ENCODE data around the gene CHAC1. TPM values are rescaled to one million over a fixed set of nuclear protein-coding genes. Genes with fewer than 3 reads are reported as not detected.
A peak's percentile ranks its signal among the peaks of the same experiment; 100 is the strongest.

CHAC1 gene
- total RNA-seq, 2 donors from 2014 or later: 6.8 to 9.0 TPM

- no peaks in the 10 kb centered on the region for H3K9me3 ChIP-seq (ENCODE audit: control insufficient read depth, low read length)
- no peak overlapping the region for H3K27ac ChIP-seq (ENCODE audit: low read depth, low read length)
- H3K36me3 Mint-ChIP-seq (ENCODE audit: low read depth): peaks cover 4% of the 10 kb centered on the region
- no peak overlapping the region for H3K27ac Mint-ChIP-seq
- no peak overlapping the region for H3K4me3 ChIP-seq (ENCODE audit: low read length)
- no peak for DNase-seq
- no peak overlapping the region for H3K4me3 Mint-ChIP-seq
- no peak for TF ChIP-seq CTCF (conservative IDR thresholded peaks at IDR 0.05)
- no peaks in the 10 kb centered on the region for H3K27me3 ChIP-seq (ENCODE audit: control insufficient read depth, insufficient read depth, low read length, poor library complexity, severe bottlenecking)
- peaks cover 5% of the 10 kb centered on the region for H3K4me1 ChIP-seq (ENCODE audit: control insufficient read depth, insufficient read depth, low read length)
- H3K36me3 ChIP-seq (ENCODE audit: control insufficient read depth, insufficient read depth, low read length): peaks cover 10% of the 10 kb centered on the region
- 80 to 89% methylated on average over 8 to 17 of the region's 17 CpGs for WGBS, 2 experiments (ENCODE audit: insufficient coverage in 1 of 2, insufficient read length in 1 of 2)
- no peaks in the 10 kb centered on the region for H3K27me3 Mint-ChIP-seq (ENCODE audit: insufficient read depth)
- no peaks in the 10 kb centered on the region for H3K9me3 Mint-ChIP-seq
- peaks cover 9% of the 10 kb centered on the region for H3K4me1 Mint-ChIP-seq
- H3K9ac ChIP-seq (ENCODE audit: extremely low read depth, low read length, poor library complexity, severe bottlenecking): no peak overlapping the region
Measured at GRCh38 chr15:40909662-40910630, 43.3 kb upstream of the CHAC1 start.

- Histone ChIP-seq H3K4me3 (ENCODE audit: low read length) (no peak overlapping the region), H3K36me3 (ENCODE audit: control insufficient read depth, insufficient read depth, low read length) (no peaks in the 10 kb centered on the region), H3K27me3 (ENCODE audit: control insufficient read depth, insufficient read depth, low read length, poor library complexity, severe bottlenecking) (no peaks in the 10 kb centered on the region), H3K27ac (ENCODE audit: low read depth, low read length) (no peak overlapping the region), H3K4me1 (ENCODE audit: control insufficient read depth, insufficient read depth, low read length) (peaks cover 5% of the 10 kb centered on the region), H3K9me3 (ENCODE audit: control insufficient read depth, low read length) (no peaks in the 10 kb centered on the region), H3K9ac (ENCODE audit: extremely low read depth, low read length, poor library complexity, severe bottlenecking) (peak overlapping the region; percentile 35)
- Mint-ChIP-seq H3K9me3 (no peaks in the 10 kb centered on the region), H3K4me1 (peaks cover 9% of the 10 kb centered on the region), H3K27ac (peak overlapping the region; percentile 90), H3K4me3 (no peak overlapping the region), H3K27me3 (ENCODE audit: insufficient read depth) (peaks cover 5% of the 10 kb centered on the region), H3K36me3 (ENCODE audit: low read depth) (no peaks in the 10 kb centered on the region)
- peak; percentile 87 for DNase-seq
- TF ChIP-seq CTCF (conservative IDR thresholded peaks at IDR 0.05): no peak
- WGBS, 2 experiments (ENCODE audit: insufficient coverage in 1 of 2, insufficient read length in 1 of 2): 61 to 70% methylated on average over 2 to 7 of the region's 7 CpGs
Measured at GRCh38 chr15:40911141-40911540, 42.1 kb upstream of the CHAC1 start.

GRCh38 chr15:40911693-40912092 lies 41.6 kb upstream of the CHAC1 start:
- DNase-seq: no peak
- H3K9me3 ChIP-seq (ENCODE audit: control insufficient read depth, low read length): no peaks in the 10 kb centered on the region
- Mint-ChIP-seq H3K27me3 (ENCODE audit: insufficient read depth) (peaks cover 10% of the 10 kb centered on the region), H3K4me3 (no peak overlapping the region), H3K9me3 (no peaks in the 10 kb centered on the region), H3K27ac (no peak overlapping the region), H3K4me1 (peaks cover 9% of the 10 kb centered on the region), H3K36me3 (ENCODE audit: low read depth) (no peaks in the 10 kb centered on the region)
- no peak overlapping the region for H3K9ac ChIP-seq (ENCODE audit: extremely low read depth, low read length, poor library complexity, severe bottlenecking)
- no peak overlapping the region for H3K4me3 ChIP-seq (ENCODE audit: low read length)
- TF ChIP-seq CTCF (conservative IDR thresholded peaks at IDR 0.05): no peak
- H3K4me1 ChIP-seq (ENCODE audit: control insufficient read depth, insufficient read depth, low read length): peaks cover 5% of the 10 kb centered on the region
- H3K27me3 ChIP-seq (ENCODE audit: control insufficient read depth, insufficient read depth, low read length, poor library complexity, severe bottlenecking): peaks cover 4% of the 10 kb centered on the region
- H3K36me3 ChIP-seq (ENCODE audit: control insufficient read depth, insufficient read depth, low read length): no peaks in the 10 kb centered on the region
- WGBS, 2 experiments (ENCODE audit: insufficient coverage in 1 of 2, insufficient read length in 1 of 2): 90 to 100% methylated on average over 1 to 2 of the region's 2 CpGs
- no peak overlapping the region for H3K27ac ChIP-seq (ENCODE audit: low read depth, low read length)

Measured in endodermal cell (in vitro differentiated cells).